22Rv1 (cell line): ENCODE results near the gene SEMA4A.

Experiments used
- ZFX ChIP-seq: fragments of 450-650 bp; IDR thresholded peaks from 2 replicates; pipeline ENCODE4 v1.6.1; 2017; ENCODE audit warnings: antibody characterized with exemption, borderline replicate concordance
- TF ChIP-seq, protein P1 (sequence below): fragments of 450-650 bp; IDR thresholded peaks from 2 replicates; pipeline ENCODE4 v1.5.1; 2017; ENCODE audit warnings: mild to moderate bottlenecking

GRCh38 chr1:156106624-156107488 is 46.5 kb upstream of the SEMA4A start:
- TF ChIP-seq, protein P1, sequence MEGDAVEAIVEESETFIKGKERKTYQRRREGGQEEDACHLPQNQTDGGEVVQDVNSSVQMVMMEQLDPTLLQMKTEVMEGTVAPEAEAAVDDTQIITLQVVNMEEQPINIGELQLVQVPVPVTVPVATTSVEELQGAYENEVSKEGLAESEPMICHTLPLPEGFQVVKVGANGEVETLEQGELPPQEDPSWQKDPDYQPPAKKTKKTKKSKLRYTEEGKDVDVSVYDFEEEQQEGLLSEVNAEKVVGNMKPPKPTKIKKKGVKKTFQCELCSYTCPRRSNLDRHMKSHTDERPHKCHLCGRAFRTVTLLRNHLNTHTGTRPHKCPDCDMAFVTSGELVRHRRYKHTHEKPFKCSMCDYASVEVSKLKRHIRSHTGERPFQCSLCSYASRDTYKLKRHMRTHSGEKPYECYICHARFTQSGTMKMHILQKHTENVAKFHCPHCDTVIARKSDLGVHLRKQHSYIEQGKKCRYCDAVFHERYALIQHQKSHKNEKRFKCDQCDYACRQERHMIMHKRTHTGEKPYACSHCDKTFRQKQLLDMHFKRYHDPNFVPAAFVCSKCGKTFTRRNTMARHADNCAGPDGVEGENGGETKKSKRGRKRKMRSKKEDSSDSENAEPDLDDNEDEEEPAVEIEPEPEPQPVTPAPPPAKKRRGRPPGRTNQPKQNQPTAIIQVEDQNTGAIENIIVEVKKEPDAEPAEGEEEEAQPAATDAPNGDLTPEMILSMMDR = no peak
- TF ChIP-seq ZFX = no peak
